Measurements from ENCODE around the gene NEURL1B.

DNA sequence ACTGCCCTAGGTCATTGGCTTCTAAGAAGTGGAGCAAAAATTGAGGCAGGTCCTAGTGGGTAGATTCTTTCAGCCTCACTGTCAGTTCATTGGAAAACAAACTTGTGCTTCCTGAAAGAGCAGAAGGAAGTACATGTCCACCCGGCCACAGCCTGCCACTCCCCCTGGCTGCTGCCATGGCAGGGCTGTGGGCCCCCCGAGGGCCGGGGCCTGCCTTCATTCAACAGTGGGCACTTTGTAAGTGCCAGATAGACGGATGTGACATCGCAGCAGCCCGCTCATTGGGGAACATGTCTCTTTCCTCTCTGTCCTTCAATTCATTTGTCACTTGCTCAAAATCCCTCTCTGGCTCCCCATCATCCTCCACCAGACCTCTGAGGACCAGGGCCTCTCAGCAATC, 20.6 kb upstream of the NEURL1B start:
- TF ChIP-seq, protein P1, sequence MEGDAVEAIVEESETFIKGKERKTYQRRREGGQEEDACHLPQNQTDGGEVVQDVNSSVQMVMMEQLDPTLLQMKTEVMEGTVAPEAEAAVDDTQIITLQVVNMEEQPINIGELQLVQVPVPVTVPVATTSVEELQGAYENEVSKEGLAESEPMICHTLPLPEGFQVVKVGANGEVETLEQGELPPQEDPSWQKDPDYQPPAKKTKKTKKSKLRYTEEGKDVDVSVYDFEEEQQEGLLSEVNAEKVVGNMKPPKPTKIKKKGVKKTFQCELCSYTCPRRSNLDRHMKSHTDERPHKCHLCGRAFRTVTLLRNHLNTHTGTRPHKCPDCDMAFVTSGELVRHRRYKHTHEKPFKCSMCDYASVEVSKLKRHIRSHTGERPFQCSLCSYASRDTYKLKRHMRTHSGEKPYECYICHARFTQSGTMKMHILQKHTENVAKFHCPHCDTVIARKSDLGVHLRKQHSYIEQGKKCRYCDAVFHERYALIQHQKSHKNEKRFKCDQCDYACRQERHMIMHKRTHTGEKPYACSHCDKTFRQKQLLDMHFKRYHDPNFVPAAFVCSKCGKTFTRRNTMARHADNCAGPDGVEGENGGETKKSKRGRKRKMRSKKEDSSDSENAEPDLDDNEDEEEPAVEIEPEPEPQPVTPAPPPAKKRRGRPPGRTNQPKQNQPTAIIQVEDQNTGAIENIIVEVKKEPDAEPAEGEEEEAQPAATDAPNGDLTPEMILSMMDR (IDR thresholded peaks at IDR 0.05) = no peak
- no peak for TF ChIP-seq POLR2A (IDR thresholded peaks at IDR 0.05)

All from heart left ventricle (tissue), 13 donors.